SIG-M5 treated with dmso at 0.1 percent for 504 hours (cell line): ENCODE data around the gene ZNF503.

Experiments used
- DNase-seq: peaks from one replicate; lab custom pipeline; 2025; ENCODE audit not compliant: unreplicated experiment; lab: John Stamatoyannopoulos, UW

The ZNF503 gene

GRCh38 chr10:75358132-75358531, 43.4 kb downstream of the ZNF503 start:
- DNase-seq = no peak

GRCh38 chr10:75357500-75357899, 44.1 kb downstream of the ZNF503 start:
- DNase-seq = no peak

GRCh38 chr10:75356484-75356883, 45.1 kb downstream of the ZNF503 start:
- DNase-seq = no peak

- no peak for DNase-seq
Measured at GRCh38 chr10:75355706-75356105, 45.9 kb downstream of the ZNF503 start.

- no peak for DNase-seq
Measured at GRCh38 chr10:75353183-75353582, 48.4 kb downstream of the ZNF503 start.

DNA sequence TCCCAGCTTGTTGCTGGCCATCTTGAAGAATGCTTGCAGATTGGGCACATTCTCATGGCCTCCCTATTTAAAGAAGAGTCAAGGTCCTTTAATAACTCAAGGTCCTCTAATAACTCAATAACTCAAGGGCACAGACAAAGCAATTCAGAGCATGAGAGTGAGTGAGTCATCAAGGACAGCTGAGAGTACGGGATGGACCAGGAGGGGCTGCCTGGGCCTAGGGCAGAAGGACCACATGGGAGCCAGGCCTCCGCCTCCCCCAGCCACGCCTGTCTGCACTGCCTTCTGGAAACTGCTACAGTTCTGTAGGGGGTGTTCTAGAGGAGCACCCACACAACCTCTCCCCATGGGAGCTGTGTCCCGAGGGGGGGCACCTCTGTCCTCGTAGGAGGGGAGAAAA, 48.9 kb downstream of the ZNF503 start:
- DNase-seq = no peak

GRCh38 chr10:75351637-75352036, 49.9 kb downstream of the ZNF503 start:
- no peak for DNase-seq

GRCh38 chr10:75350791-75351190, 50.8 kb downstream of the ZNF503 start:
- DNase-seq = no peak
